GM19328 (cell line): ENCODE results near the gene EIF2S3.
"Not testable (repeated sequence)": the region's sequence is repeated elsewhere in the genome, so short reads cannot be mapped to it uniquely, and the experiment has no call there.

Experiments used
- ATAC-seq: cut with Tn5 transposase; IDR thresholded peaks from one replicate; pipeline ENCODE4 v1.9.1; 2021; ENCODE audit warnings: mild to moderate bottlenecking, moderate library complexity; ENCODE audit not compliant: unreplicated experiment

EIF2S3 gene

DNA sequence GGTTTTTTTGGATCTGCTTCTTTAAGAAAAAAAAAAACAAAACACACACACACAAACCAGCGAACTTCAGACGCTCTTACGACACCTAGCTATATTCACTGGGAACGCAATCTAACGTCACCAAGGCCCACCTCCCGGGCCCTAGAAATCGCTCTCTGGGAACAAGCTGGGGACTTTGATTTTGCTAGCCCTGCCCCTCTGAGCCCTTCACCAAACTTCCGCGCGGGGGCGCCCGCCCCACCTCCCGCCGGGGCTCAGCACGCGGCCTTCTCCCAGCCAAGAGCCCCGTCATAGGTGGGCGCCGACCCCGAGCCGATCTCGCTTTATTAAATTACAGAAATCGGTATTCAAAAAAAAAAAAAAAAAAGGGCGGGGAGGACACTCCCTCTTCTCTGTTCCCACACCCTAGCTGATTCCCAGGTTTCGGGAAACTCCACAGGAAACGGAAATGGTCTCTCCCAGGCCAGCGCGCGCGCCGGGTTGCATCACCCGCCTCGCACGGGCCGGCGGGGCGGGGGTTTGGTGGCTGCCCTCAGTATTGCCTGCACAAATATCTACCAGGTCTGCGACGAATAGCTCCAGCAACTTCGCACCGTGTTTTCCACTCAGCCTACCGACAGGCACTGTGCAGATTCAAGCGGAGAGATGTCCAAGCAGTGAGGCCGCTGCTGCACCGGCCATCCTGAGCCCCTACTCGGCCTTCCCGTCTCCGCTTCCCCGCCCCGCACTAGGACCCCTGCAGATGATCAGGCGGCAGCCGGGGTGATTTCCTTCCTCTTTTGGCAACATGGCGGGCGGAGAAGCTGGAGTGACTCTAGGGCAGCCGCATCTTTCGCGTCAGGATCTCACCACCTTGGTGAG, at the start of gene EIF2S3:
Gene EIF2S3 (plus strand): TSS at position 775 of the 861 bp plus-strand sequence. CDS start 13 bp downstream, at position 788.
- ATAC-seq, result peak; percentile 88

- ATAC-seq, result no peak
These were observed 49.7 kb upstream of the EIF2S3 start for GRCh38 chrX:24005028-24005427.

- ATAC-seq, result no peak
These were observed 48.9 kb upstream of the EIF2S3 start for GRCh38 chrX:24005867-24006266.

DNA sequence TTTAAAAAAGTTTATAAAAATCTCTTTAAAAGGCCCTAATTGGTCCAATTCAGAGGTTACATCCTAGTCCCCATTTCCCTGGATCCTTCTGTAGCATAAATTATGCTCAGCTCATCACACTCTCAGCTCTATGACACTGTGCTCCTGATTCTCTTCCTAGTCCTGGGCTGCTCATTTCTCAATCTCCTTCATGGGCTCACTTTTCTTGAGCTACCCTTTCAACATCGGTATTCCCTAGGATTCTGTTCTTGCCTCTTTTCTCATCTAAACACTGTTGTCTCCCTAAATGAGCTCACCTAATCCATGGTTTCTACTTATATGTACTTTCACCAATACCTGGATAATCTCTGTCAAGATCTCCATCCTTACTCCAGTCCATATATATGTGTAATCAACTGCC, 42.5 kb upstream of the EIF2S3 start:
- ATAC-seq, result no peak

DNA sequence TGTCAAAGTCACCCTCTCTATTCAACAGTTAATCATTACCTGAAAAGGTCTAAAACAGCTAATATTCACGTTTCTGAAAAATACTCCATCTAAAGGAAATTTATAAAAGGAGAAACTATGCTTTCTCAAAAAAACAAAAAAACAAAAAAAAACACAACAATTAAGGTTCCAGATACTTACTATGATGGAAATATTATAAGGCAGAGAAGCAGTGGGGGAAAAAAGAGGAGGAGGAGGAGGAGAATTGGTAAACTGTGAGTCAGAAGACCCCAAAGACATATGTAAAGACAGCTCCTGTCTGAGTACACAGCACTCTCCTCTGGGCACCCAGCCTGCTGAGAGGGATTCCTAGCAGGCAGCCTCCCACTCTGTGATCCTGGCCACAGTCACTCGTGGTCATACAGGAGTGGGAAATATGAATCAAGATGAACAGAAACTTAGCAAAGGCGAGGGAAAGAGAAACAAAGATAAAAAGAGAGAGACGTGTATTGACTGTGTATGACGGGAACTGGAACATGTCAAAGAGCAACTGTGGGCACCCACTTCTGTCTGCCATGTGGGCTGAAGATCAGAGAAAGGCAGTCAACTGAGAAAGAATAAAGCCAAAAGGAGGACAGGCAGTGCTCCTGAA, 40.3 kb upstream of the EIF2S3 start:
- no peak for ATAC-seq

DNA sequence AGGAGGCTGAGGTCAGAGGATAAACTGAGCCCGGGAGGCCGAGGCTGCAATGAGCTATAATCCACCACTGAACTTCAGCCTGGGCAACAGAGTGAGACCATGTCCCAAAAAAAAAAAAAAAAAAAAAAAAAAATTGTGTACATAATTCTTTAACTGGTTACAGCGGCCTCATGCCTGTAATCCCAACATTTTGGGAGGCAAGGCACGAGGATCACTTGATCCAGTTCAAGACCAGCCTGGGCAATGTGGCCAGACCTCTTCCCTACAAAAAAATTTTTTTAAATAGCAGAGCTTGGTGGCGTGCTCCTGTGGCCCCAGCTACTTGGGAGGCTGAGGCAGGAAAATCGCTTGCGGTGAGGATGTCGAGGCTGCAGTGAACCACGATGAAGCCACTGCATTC, 37.1 kb upstream of the EIF2S3 start:
- ATAC-seq, result no peak

DNA sequence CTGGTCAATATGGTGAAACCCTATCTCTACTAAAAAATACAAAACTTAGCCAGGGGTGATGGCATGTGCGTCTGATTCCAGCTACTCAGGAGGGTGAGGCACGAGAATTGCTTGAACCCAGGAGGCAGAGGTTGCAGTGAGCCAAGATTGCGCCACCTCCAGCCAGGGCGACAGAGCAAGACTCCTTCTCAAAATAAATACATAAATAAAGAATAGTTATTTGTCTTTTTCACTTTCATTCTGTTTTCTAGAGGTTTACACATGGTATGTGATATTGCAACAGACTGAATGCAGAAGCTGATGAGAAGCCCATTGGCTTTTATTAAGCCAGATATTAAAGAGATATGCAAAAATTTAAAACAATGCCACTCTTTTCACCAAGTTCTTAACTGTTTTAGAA, 35.9 kb upstream of the EIF2S3 start:
- no peak for ATAC-seq

GRCh38 chrX:24019448-24019847, 35.3 kb upstream of the EIF2S3 start:
- no peak for ATAC-seq

- no peak for ATAC-seq
These were observed 34.4 kb upstream of the EIF2S3 start for GRCh38 chrX:24020306-24020876.

GRCh38 chrX:24023544-24023943, 31.2 kb upstream of the EIF2S3 start:
- no peak for ATAC-seq

DNA sequence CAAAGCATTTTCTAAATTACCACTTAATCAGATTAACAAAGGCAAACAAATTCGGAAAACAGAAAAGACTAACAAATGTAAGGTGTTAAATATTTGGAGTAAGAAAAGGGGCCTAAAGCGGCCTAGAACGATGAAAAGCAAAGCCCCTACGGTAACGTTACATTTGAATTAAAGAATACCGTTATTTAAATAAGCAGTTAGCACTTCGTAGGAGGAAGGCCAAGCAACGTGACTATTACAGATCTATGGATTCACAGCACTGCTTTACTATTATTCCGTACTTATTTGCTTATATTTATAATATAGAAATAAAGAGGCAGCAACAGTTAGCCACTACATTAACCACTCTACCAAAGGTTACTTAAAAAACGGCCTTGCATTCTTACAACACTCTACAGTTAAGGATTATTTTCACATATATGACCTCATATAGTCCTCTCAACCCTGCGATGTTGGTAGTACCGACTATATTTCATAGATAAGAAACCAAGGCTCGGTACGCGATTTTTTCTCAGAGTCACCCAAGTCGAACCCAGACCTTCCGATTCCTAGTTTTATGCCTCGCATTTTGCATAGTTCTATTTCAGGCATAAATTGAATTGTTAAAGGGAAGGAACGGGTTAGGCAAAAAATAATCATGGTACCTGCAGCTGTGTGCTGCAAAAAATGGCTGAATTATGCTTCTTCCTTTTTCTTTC, 30.6 kb upstream of the EIF2S3 start:
- ATAC-seq, result no peak

DNA sequence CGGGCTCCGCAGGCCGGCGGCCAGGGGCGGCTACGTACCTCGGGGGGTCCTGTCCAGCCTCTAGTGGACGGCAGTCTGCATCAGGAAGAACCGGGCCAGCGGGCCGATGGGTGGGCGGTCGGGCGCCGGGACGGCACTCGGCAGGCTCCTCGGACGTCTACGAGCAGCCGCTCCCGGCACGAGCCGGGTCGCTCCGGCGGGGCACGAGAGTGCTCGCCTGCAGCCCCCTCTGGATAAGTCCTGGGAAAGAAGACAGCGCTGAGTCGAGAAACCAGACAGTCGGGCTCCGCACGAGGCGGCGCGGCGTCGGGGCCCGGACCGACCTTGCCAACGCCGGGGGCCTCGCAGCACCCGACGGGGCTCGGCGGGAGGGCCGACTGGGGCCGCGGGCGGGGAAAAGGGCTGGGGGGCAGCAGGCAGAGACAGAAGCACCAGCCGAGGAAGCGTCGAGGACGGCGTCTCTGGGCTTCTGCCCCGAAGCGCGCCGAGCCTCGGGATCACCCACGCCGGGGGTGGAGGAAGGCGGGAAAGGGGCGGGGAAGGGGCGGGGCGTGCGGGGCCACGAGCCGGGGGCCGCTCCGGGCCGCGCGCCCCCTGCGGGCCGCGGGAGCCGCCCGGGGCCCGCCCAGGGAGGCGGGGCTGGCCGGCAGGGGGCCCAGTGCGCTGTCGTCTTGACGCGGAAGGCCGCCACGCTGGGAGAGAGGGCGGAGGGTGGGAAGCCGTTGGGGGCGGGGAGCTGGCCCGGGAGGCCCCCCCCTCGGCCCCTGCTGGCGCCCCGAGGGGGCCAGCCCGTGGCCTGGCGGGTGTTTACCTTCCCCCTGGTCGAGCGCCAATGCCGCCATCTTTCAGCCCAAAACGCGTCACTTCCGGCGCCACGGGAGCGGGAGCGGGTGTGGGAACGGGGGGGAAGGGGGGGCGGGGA, 29.7 kb upstream of the EIF2S3 start:
- peak; percentile 87 for ATAC-seq

- ATAC-seq, result peak; percentile 11
These were observed 28.9 kb upstream of the EIF2S3 start for GRCh38 chrX:24025741-24026403.

GRCh38 chrX:24026432-24026831, 28.3 kb upstream of the EIF2S3 start:
- no peak for ATAC-seq

- no peak for ATAC-seq
These were observed 27.7 kb upstream of the EIF2S3 start, which contains the start of gene KLHL15 for GRCh38 chrX:24027086-24027485. KLHL15 (minus strand) TSS chrX:24027186; CDS start chrX:24006693, 20,493 bp downstream.

DNA sequence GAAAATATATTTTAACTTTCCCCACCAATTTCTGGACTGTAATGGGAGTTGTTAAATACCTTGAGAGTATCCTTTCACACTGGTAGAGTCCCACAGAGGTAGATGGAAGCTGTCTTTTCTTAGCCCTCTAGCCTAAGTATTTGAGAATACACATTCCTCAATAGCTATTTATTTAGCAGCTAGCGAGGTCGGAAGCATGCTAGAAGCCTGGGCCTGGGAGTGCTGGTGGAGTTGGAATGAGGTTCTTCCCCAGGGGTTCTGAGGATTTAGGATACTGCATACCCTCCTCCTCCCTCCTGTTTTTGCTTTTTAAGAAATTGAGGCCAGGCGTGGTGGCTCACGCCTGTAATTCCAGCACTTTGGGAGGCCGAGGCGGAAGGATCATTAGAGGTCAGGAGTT, 26.8 kb upstream of the EIF2S3 start:
- ATAC-seq, result no peak

DNA sequence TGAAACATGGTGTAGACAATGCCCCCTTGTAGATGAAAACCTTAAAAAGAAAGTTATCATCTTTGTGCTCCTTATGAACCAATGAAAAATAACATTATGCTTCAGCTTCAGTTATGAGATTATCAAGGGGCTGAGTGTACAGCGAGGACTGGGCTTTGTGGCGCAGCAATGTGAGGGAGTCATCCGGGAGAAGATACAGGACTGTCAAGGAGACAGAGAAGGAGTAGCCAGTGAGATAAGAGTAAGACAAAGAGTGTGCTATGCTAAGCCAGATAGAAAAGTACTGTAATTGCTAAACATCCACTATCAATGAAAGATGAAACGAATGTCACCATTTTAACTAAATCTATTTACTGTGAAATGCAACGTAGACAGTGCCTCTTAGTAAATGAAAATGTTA, 24.2 kb upstream of the EIF2S3 start:
- ATAC-seq, result no peak

GRCh38 chrX:24034485-24034884, 20.3 kb upstream of the EIF2S3 start:
- no peak for ATAC-seq

DNA sequence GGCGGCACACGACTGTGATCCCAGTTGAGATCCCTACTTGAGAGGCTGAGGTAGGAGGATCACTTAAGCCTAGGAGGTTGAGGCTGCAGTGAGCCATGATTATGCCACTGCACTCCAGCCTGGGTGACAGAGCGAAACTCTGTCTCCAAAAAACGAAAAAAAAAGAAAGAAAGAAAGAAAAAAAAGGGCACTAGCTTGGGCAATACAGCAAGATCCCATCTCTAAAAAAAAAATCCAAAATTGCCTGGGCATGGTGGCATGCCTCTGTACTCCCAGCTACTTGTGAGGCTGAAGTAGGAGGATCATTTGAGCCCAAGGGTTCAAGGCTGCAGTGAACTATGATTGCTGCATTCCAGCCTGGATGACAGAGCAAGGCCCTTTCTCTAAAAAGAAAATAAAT, 17.0 kb upstream of the EIF2S3 start:
- ATAC-seq, result no peak

- not testable (repeated sequence) for ATAC-seq
These were observed 8.7 kb upstream of the EIF2S3 start for GRCh38 chrX:24046060-24046459.
